ENCODE results near the gene CBL. TPM values are rescaled to one million over a fixed set of nuclear protein-coding genes. Genes with fewer than 3 reads are reported as not detected.

CBL gene
- total RNA-seq, 1 experiment from 2014 or later = 35.5 TPM

GRCh38 chr11:119273721-119274120 is 67.6 kb downstream of the CBL start:
- intact Hi-C loops (cut with micrococcal nuclease) = no loop called here
- no peak overlapping the region for H3K27ac Mint-ChIP-seq (ENCODE audit: low read depth, unreplicated experiment)

GRCh38 chr11:119277660-119278059 is 71.5 kb downstream of the CBL start:
- H3K4me1 Mint-ChIP-seq (ENCODE audit: insufficient read depth, unreplicated experiment) = no peaks in the 10 kb centered on the region
- H3K4me3 Mint-ChIP-seq (ENCODE audit: unreplicated experiment) = no peak overlapping the region
- no peak for DNase-seq (ENCODE audit: unreplicated experiment)
- H3K27ac Mint-ChIP-seq (ENCODE audit: low read depth, unreplicated experiment) = no peak overlapping the region
- CTCF ChIA-PET = interaction anchor here (1.0 to 1.7 kb wide), 7 partner anchors 30 to 132 kb away, joined by 3 to 9 read pairs (median 4); partner anchors contain the start of gene CBL
- no peaks in the 10 kb centered on the region for H3K27me3 Mint-ChIP-seq (ENCODE audit: insufficient read depth, unreplicated experiment)
- POLR2A ChIA-PET = interaction anchor here (0.9 kb wide), 1 partner anchor 71 kb away, joined by 3 read pairs; no protein-coding TSS in a partner anchor
- H3K9me3 Mint-ChIP-seq (ENCODE audit: unreplicated experiment) = no peaks in the 10 kb centered on the region
- peaks cover 45% of the 10 kb centered on the region for H3K36me3 Mint-ChIP-seq (ENCODE audit: insufficient read depth, unreplicated experiment)
- no peak for TF ChIP-seq CTCF (IDR thresholded peaks at IDR 0.05; ENCODE audit: unreplicated experiment)
- intact Hi-C loops (cut with micrococcal nuclease) = no loop called here
- BruUV-seq (replicated peaks) = no TSS peak

More at GRCh38 chr11:119273721-119274120, 67.6 kb downstream of the CBL start:
- Mint-ChIP-seq H3K4me3 (ENCODE audit: unreplicated experiment) (no peak overlapping the region), H3K9me3 (ENCODE audit: unreplicated experiment) (no peaks in the 10 kb centered on the region), H3K36me3 (ENCODE audit: insufficient read depth, unreplicated experiment) (peaks cover 22% of the 10 kb centered on the region), H3K4me1 (ENCODE audit: insufficient read depth, unreplicated experiment) (no peaks in the 10 kb centered on the region), H3K27me3 (ENCODE audit: insufficient read depth, unreplicated experiment) (no peaks in the 10 kb centered on the region)
- BruUV-seq (replicated peaks) = no TSS peak
- CTCF ChIA-PET = interaction anchor here (0.6 to 1.5 kb wide), 4 partner anchors 9 to 36 kb away, joined by 3 to 5 read pairs (median 4); no protein-coding TSS in a partner anchor
- DNase-seq (ENCODE audit: unreplicated experiment) = no peak
- no peak for TF ChIP-seq CTCF (IDR thresholded peaks at IDR 0.05; ENCODE audit: unreplicated experiment)
- POLR2A ChIA-PET = interaction anchor here (0.6 kb wide), 2 partner anchors 45 to 57 kb away, joined by 3 to 6 read pairs; no protein-coding TSS in a partner anchor

- intact Hi-C loops (cut with micrococcal nuclease) = loop anchor here (10.0 kb wide), 1 partner anchor 178 kb away; the partner anchor contains the start of genes C2CD2L and DPAGT1
- Mint-ChIP-seq H3K27me3 (ENCODE audit: insufficient read depth, unreplicated experiment) (no peaks in the 10 kb centered on the region), H3K36me3 (ENCODE audit: insufficient read depth, unreplicated experiment) (peaks cover 60% of the 10 kb centered on the region), H3K4me3 (ENCODE audit: unreplicated experiment) (no peak overlapping the region), H3K4me1 (ENCODE audit: insufficient read depth, unreplicated experiment) (peaks cover 4% of the 10 kb centered on the region), H3K27ac (ENCODE audit: low read depth, unreplicated experiment) (no peak overlapping the region), H3K9me3 (ENCODE audit: unreplicated experiment) (no peaks in the 10 kb centered on the region)
- no peak for DNase-seq (ENCODE audit: unreplicated experiment)
- CTCF ChIA-PET = interaction anchor here (0.6 to 4.2 kb wide), 7 partner anchors 58 to 200 kb away, joined by 3 to 22 read pairs (median 4); partner anchors contain the start of gene CBL
- POLR2A ChIA-PET = interaction anchor here (1.1 to 1.2 kb wide), 2 partner anchors 77 to 161 kb away, joined by 3 read pairs; partner anchors contain the start of genes CBL and HINFP
- no TSS peak for BruUV-seq (replicated peaks)
- no peak for TF ChIP-seq CTCF (IDR thresholded peaks at IDR 0.05; ENCODE audit: unreplicated experiment)
These were observed 76.4 kb downstream of the CBL start for GRCh38 chr11:119282495-119282894.

- peaks cover 51% of the 10 kb centered on the region for H3K36me3 Mint-ChIP-seq (ENCODE audit: insufficient read depth, unreplicated experiment)
- no peaks in the 10 kb centered on the region for H3K9me3 Mint-ChIP-seq (ENCODE audit: unreplicated experiment)
- peaks cover 4% of the 10 kb centered on the region for H3K4me1 Mint-ChIP-seq (ENCODE audit: insufficient read depth, unreplicated experiment)
- no TSS peak for BruUV-seq (replicated peaks)
- POLR2A ChIA-PET = interaction anchor here (0.7 to 2.1 kb wide), 4 partner anchors 76 to 323 kb away, joined by 3 to 12 read pairs (median 3); partner anchors contain the start of genes CBL and VPS11
- intact Hi-C loops (cut with micrococcal nuclease) = loop anchor here (1.0 to 10.0 kb wide), 2 partner anchors 79 to 180 kb away; partner anchors contain the start of genes C2CD2L and DPAGT1
- CTCF ChIA-PET = interaction anchor here (0.5 to 4.2 kb wide), 32 partner anchors 11 to 1298 kb away, joined by 3 to 22 read pairs (median 3); partner anchors contain the start of genes CBL, HINFP, IL10RA and MCAM
- peak; percentile 55 for TF ChIP-seq CTCF (IDR thresholded peaks at IDR 0.05; ENCODE audit: unreplicated experiment)
- H3K27ac Mint-ChIP-seq (ENCODE audit: low read depth, unreplicated experiment) = no peak overlapping the region
- no peak overlapping the region for H3K4me3 Mint-ChIP-seq (ENCODE audit: unreplicated experiment)
- peak; percentile 57 for DNase-seq (ENCODE audit: unreplicated experiment)
- no peaks in the 10 kb centered on the region for H3K27me3 Mint-ChIP-seq (ENCODE audit: insufficient read depth, unreplicated experiment)
These were observed 78.4 kb downstream of the CBL start for GRCh38 chr11:119284344-119285157.

Measured in MCF 10A (cell line).